Common myeloid progenitor, CD34-positive (primary cell): Measurements from ENCODE around the gene SNRNP27.

Experiments
- CTCF ChIA-PET: fragments of 350-600 bp; sonication (Branson Sonifier 250); formaldehyde crosslinking; loops from one replicate; lab custom pipeline; 2021; ENCODE audit warnings: antibody characterized with exemption; lab: Charles Lee
- POLR2A ChIA-PET: fragments of 350-600 bp; sonication (Branson Sonifier 250); formaldehyde crosslinking; loops from one replicate; lab custom pipeline; 2021; ENCODE audit warnings: antibody characterized with exemption; lab: Charles Lee
- DNase-seq, 3 donors: peaks; one replicate each; pipeline versions ENCODE4 v3.0.0 to v3.0.0-alpha.2; 2013
- H3K27ac ChIP-seq, 2 experiments: 1 replicate in 1 of 2; 2 replicates in 1 of 2; pipeline ENCODE4 v1.7.0; 2013; ENCODE audit warnings: inconsistent platforms in 2 of 2, low read length in 2 of 2, mild to moderate bottlenecking in 2 of 2, low read depth in 1 of 2, moderate library complexity in 1 of 2; ENCODE audit not compliant: severe bottlenecking in 2 of 2, insufficient read depth in 1 of 2, poor library complexity in 1 of 2
- H3K27me3 ChIP-seq, 5 experiments: replicated peaks in 2 of 5; 1 replicate in 3 of 5; 2 replicates in 2 of 5; pipeline versions ENCODE4 v1.6.1 to v1.7.0; 2013; ENCODE audit warnings: low read length in 4 of 5, mild to moderate bottlenecking in 2 of 5, moderate library complexity in 2 of 5, inconsistent platforms in 1 of 5; ENCODE audit not compliant: insufficient read depth in 5 of 5, control insufficient read depth in 4 of 5
- H3K36me3 ChIP-seq, 4 experiments: 1 replicate in 2 of 4; 2 replicates in 2 of 4; pipeline versions ENCODE4 v1.6.1 to v1.7.0; 2013; ENCODE audit warnings: low read length in 3 of 4, control low read depth in 1 of 4, mild to moderate bottlenecking in 1 of 4; ENCODE audit not compliant: control insufficient read depth in 4 of 4, insufficient read depth in 4 of 4
- H3K4me1 ChIP-seq, 4 experiments: 1 replicate in 3 of 4; 2 replicates in 1 of 4; pipeline versions ENCODE4 v1.6.1 to v1.7.1; 2013; ENCODE audit warnings: low read length in 3 of 4, mild to moderate bottlenecking in 3 of 4, control low read depth in 1 of 4, inconsistent platforms in 1 of 4, moderate library complexity in 1 of 4; ENCODE audit not compliant: control insufficient read depth in 4 of 4, insufficient read depth in 4 of 4; ENCODE audit errors: control extremely low read depth in 1 of 4
- H3K4me3 ChIP-seq, 7 experiments: 1 replicate in 4 of 7; 2 replicates in 3 of 7; pipeline versions ENCODE4 v1.5.1 to v1.7.0; 2013; ENCODE audit warnings: mild to moderate bottlenecking in 7 of 7, low read length in 6 of 7, moderate library complexity in 6 of 7, inconsistent platforms in 2 of 7, low read depth in 2 of 7, control low read depth in 1 of 7; ENCODE audit not compliant: insufficient read depth in 4 of 7, control insufficient read depth in 1 of 7; ENCODE audit errors: extremely low read depth in 1 of 7
- H3K9me3 ChIP-seq, 5 experiments: 1 replicate in 4 of 5; 2 replicates in 1 of 5; pipeline versions ENCODE4 v1.6.1 to v1.7.1; 2013; ENCODE audit warnings: low read length in 4 of 5, mild to moderate bottlenecking in 2 of 5, inconsistent platforms in 1 of 5, low read depth in 1 of 5, moderate library complexity in 1 of 5; ENCODE audit not compliant: control insufficient read depth in 4 of 5, insufficient read depth in 2 of 5; ENCODE audit errors: control extremely low read depth in 1 of 5
- WGBS: methylation state at CpG from one replicate; pipeline ENCODE4 v1.1.5; 2013; ENCODE audit not compliant: insufficient coverage; 5-methylcytosine and 5-hydroxymethylcytosine counted together

SNRNP27 gene

GRCh38 chr2:69945441-69945840, 51.7 kb downstream of the SNRNP27 start:
- ChIA-PET CTCF (interaction anchor here (1.0 to 2.7 kb wide), 10 partner anchors 10 to 197 kb away, joined by 3 to 10 read pairs (median 4); partner anchors contain the start of gene ASPRV1), POLR2A (interaction anchor here (2.9 kb wide), 1 partner anchor 31 kb away, joined by 15 read pairs; the partner anchor contains the start of gene MXD1)
- peaks cover 26 to 65% (median 59%) of the 10 kb centered on the region in 4 experiments for H3K4me1 ChIP-seq
- WGBS = 46% methylated on average over 7 of the region's 8 CpGs
- H3K9me3 ChIP-seq = no peaks in the 10 kb centered on the region
- H3K27me3 ChIP-seq = no peaks in the 10 kb centered on the region
- peak; percentile 39 to 72 (median 69) for DNase-seq
- peak overlapping the region in 2 of 7 experiments; percentile 26 to 41 for H3K4me3 ChIP-seq
- H3K36me3 ChIP-seq = peaks cover 0 to 27% (median 17%) of the 10 kb centered on the region in 4 experiments
- H3K27ac ChIP-seq = peak overlapping the region; percentile 82 to 85

GRCh38 chr2:69945941-69946340, 52.2 kb downstream of the SNRNP27 start:
- H3K4me3 ChIP-seq = peak overlapping the region in 2 of 7 experiments; percentile 26 to 41
- peak in 1 of 3 donors; percentile 26 for DNase-seq
- H3K36me3 ChIP-seq = peaks cover 0 to 22% (median 13%) of the 10 kb centered on the region in 4 experiments
- H3K9me3 ChIP-seq = no peaks in the 10 kb centered on the region
- CTCF ChIA-PET = interaction anchor here (0.9 to 2.7 kb wide), 11 partner anchors 9 to 197 kb away, joined by 3 to 10 read pairs (median 4); partner anchors contain the start of genes ASPRV1 and MXD1
- H3K4me1 ChIP-seq = peaks cover 26 to 65% (median 59%) of the 10 kb centered on the region in 4 experiments
- POLR2A ChIA-PET = interaction anchor here (0.6 to 2.9 kb wide), 2 partner anchors 28 to 32 kb away, joined by 3 to 15 read pairs; partner anchors contain the start of gene MXD1
- WGBS = 92% methylated on average over 5 of the region's 8 CpGs
- H3K27ac ChIP-seq = peak overlapping the region; percentile 82 to 85
- H3K27me3 ChIP-seq = no peaks in the 10 kb centered on the region

GRCh38 chr2:69946351-69947324, 52.9 kb downstream of the SNRNP27 start:
- POLR2A ChIA-PET = interaction anchor here (0.6 to 1.1 kb wide), 2 partner anchors 28 to 32 kb away, joined by 3 read pairs; partner anchors contain the start of gene MXD1
- no peaks in the 10 kb centered on the region for H3K9me3 ChIP-seq
- H3K36me3 ChIP-seq = peaks cover 0 to 16% (median 9%) of the 10 kb centered on the region in 4 experiments
- CTCF ChIA-PET = interaction anchor here (0.9 to 2.7 kb wide), 9 partner anchors 9 to 196 kb away, joined by 3 to 10 read pairs (median 4); partner anchors contain the start of genes ASPRV1 and MXD1
- peak; percentile 75 to 93 (median 92) for DNase-seq
- WGBS = 2% methylated on average over 4 of the region's 13 CpGs
- peaks cover 26 to 65% (median 59%) of the 10 kb centered on the region in 4 experiments for H3K4me1 ChIP-seq
- no peaks in the 10 kb centered on the region for H3K27me3 ChIP-seq
- H3K27ac ChIP-seq = peak overlapping the region; percentile 82 to 85
- H3K4me3 ChIP-seq = peak overlapping the region in 3 of 7 experiments; percentile 13 to 54 (median 41)

GRCh38 chr2:69947325-69947931, 53.7 kb downstream of the SNRNP27 start:
- H3K36me3 ChIP-seq = peaks cover 0 to 8% (median 5%) of the 10 kb centered on the region in 4 experiments
- H3K9me3 ChIP-seq = no peaks in the 10 kb centered on the region
- peaks cover 26 to 65% (median 59%) of the 10 kb centered on the region in 4 experiments for H3K4me1 ChIP-seq
- DNase-seq = no peak
- H3K27me3 ChIP-seq = no peaks in the 10 kb centered on the region
- 100% methylated on average over 4 of the region's 4 CpGs for WGBS
- H3K4me3 ChIP-seq = no peak overlapping the region
- H3K27ac ChIP-seq = peak overlapping the region; percentile 82 to 85
- ChIA-PET CTCF (interaction anchor here (1.0 to 2.0 kb wide), 2 partner anchors 13 to 122 kb away, joined by 4 to 6 read pairs; no protein-coding TSS in a partner anchor), POLR2A (interaction anchor here (1.1 kb wide), 1 partner anchor 33 kb away, joined by 3 read pairs; the partner anchor contains the start of gene MXD1)

- Histone ChIP-seq H3K4me1 (peaks cover 26 to 59% (median 56%) of the 10 kb centered on the region in 4 experiments), H3K9me3 (no peaks in the 10 kb centered on the region), H3K4me3 (peak overlapping the region in 2 of 7 experiments; percentile 34 to 45), H3K36me3 (peaks cover 0 to 3% (median under 1%) of the 10 kb centered on the region in 4 experiments), H3K27ac (no peak overlapping the region), H3K27me3 (no peaks in the 10 kb centered on the region)
- ChIA-PET CTCF (interaction anchor here (1.0 kb wide), 1 partner anchor 14 kb away, joined by 4 read pairs; no protein-coding TSS in a partner anchor), POLR2A (no interaction called here)
- peak in 1 of 3 donors; percentile 26 for DNase-seq
- WGBS = 48% methylated on average over 29 of the region's 35 CpGs
Measured at GRCh38 chr2:69948032-69948962, 54.5 kb downstream of the SNRNP27 start.
